GM23338 (cell line): ENCODE data around the gene CAMTA1. TPM values are rescaled to one million over a fixed set of nuclear protein-coding genes. Genes with fewer than 3 reads are reported as not detected.

Source experiments
- ATAC-seq: fragments of 200-7000 bp; cut with Tn5 transposase; 3 replicates; pipeline ENCODE4 v1.9.1; 2020
- DNase-seq: peaks from one replicate; pipeline ENCODE4 v3.0.0-alpha.2; 2015; ENCODE audit warnings: low spot score
- H2AFZ ChIP-seq: fragments of 200-600 bp; sonication (generic); 2 replicates; pipeline ENCODE4 v1.8.0; 2016; ENCODE audit warnings: antibody characterized with exemption, mild to moderate bottlenecking, moderate library complexity
- H3F3A ChIP-seq: fragments of 200-600 bp; sonication (generic); replicated peaks from 2 replicates; pipeline ENCODE4 v1.8.0; 2017; ENCODE audit warnings: antibody characterized with exemption, mixed run types, low read depth
- H3K27ac ChIP-seq: fragments of 200-600 bp; sonication (generic); 2 replicates; pipeline ENCODE4 v1.6.1; 2016; ENCODE audit warnings: low read depth
- H3K27me3 ChIP-seq: fragments of 200-600 bp; sonication (generic); 2 replicates; pipeline ENCODE4 v1.8.0; 2016; ENCODE audit warnings: mild to moderate bottlenecking, mixed run types, moderate library complexity; ENCODE audit not compliant: insufficient read depth
- H3K36me3 ChIP-seq: fragments of 200-600 bp; sonication (generic); 2 replicates; pipeline ENCODE4 v1.8.0; 2016; ENCODE audit warnings: mild to moderate bottlenecking; ENCODE audit not compliant: insufficient read depth
- H3K4me1 ChIP-seq: fragments of 200-600 bp; sonication (generic); 2 replicates; pipeline ENCODE4 v1.8.0; 2016; ENCODE audit warnings: mild to moderate bottlenecking, moderate library complexity; ENCODE audit not compliant: insufficient read depth
- H3K4me2 ChIP-seq: fragments of 200-600 bp; sonication (generic); 2 replicates; pipeline ENCODE4 v1.7.1; 2017; ENCODE audit warnings: mixed run types
- H3K4me3 ChIP-seq: fragments of 200-600 bp; sonication (generic); 2 replicates; pipeline ENCODE4 v1.6.1; 2016; ENCODE audit warnings: mixed run types
- H3K79me2 ChIP-seq: fragments of 200-600 bp; sonication (generic); replicated peaks from 2 replicates; pipeline ENCODE4 v1.8.0; 2017; ENCODE audit warnings: mild to moderate bottlenecking; ENCODE audit not compliant: insufficient read depth
- H3K9me2 ChIP-seq: fragments of 200-600 bp; sonication (generic); 2 replicates; pipeline ENCODE4 v1.8.0; 2017; ENCODE audit not compliant: insufficient read depth
- H4K20me1 ChIP-seq: fragments of 200-600 bp; sonication (generic); replicated peaks from 2 replicates; pipeline ENCODE4 v1.8.0; 2017; ENCODE audit warnings: mild to moderate bottlenecking; ENCODE audit not compliant: insufficient read depth
- H3K27ac Mint-ChIP-seq: 2 replicates; pipeline ENCODE4 v1.8.0; 2020; ENCODE audit warnings: inconsistent platforms, mild to moderate bottlenecking, moderate library complexity, mixed read lengths
- H3K27me3 Mint-ChIP-seq: 3 replicates; pipeline ENCODE4 v1.8.0; 2022; ENCODE audit warnings: low read depth, mild to moderate bottlenecking, moderate library complexity, mixed read lengths, inconsistent platforms; ENCODE audit not compliant: insufficient read depth, poor library complexity
- H3K36me3 Mint-ChIP-seq: 3 replicates; pipeline ENCODE4 v1.8.0; 2021; ENCODE audit warnings: low read depth, mild to moderate bottlenecking, inconsistent platforms, moderate library complexity, mixed read lengths
- H3K4me1 Mint-ChIP-seq: 3 replicates; pipeline ENCODE4 v1.8.0; 2020; ENCODE audit warnings: mild to moderate bottlenecking, inconsistent platforms, mixed read lengths
- H3K4me3 Mint-ChIP-seq: 3 replicates; pipeline ENCODE4 v1.8.0; 2021; ENCODE audit warnings: moderate library complexity, mild to moderate bottlenecking, inconsistent platforms, mixed read lengths
- H3K9me3 Mint-ChIP-seq: 3 replicates; pipeline ENCODE4 v1.8.0; 2020; ENCODE audit warnings: moderate library complexity, mild to moderate bottlenecking, inconsistent platforms, mixed read lengths
- EZH2 ChIP-seq: fragments of 200-600 bp; sonication (generic); IDR thresholded peaks from one replicate; pipeline ENCODE4 v1.8.0; 2017; ENCODE audit warnings: antibody characterized with exemption, mild to moderate bottlenecking, low read depth; ENCODE audit not compliant: unreplicated experiment
- EZH2phosphoT487 ChIP-seq: fragments of 200-600 bp; sonication (generic); IDR thresholded peaks from one replicate; pipeline ENCODE4 v1.8.1; 2018; ENCODE audit warnings: antibody characterized with exemption; ENCODE audit not compliant: unreplicated experiment
- JUNB ChIP-seq: IDR thresholded peaks from one replicate; pipeline ENCODE4 v1.6.1; 2016; ENCODE audit warnings: antibody characterized with exemption; ENCODE audit not compliant: unreplicated experiment
- NANOG ChIP-seq: IDR thresholded peaks from 2 replicates; pipeline ENCODE4 v1.6.1; 2016; ENCODE audit warnings: antibody characterized with exemption, borderline replicate concordance
- ZNF331 ChIP-seq: fragments of 250-450 bp; sonication (Bioruptor Pico); IDR thresholded peaks from 2 replicates; pipeline ENCODE4 v1.5.0; 2020; ENCODE audit warnings: low read depth, mild to moderate bottlenecking, moderate library complexity
- polyA plus RNA-seq: library from polyadenylated mRNA; unstranded; fragments of >200 nt; fragmentation: Nextera tagmentation; extraction: Ambion mirVana; gene quantifications from 2 replicates; pipeline ENCODE4 v1.2.1, GENCODE V29; 2016
- total RNA-seq: library from RNA; depleted of rRNA; stranded (reverse); fragments of >200 nt; shearing (Covaris generic); gene quantifications from 2 replicates; pipeline ENCODE4 v1.2.3, GENCODE V29; 2014
- TF ChIP-seq, protein P1 (sequence below): fragments of 250-450 bp; sonication (Bioruptor Pico); IDR thresholded peaks from 2 replicates; pipeline ENCODE4 v1.5.0; 2020; ENCODE audit warnings: mild to moderate bottlenecking, moderate library complexity
- TF ChIP-seq, protein P2 (sequence below): IDR thresholded peaks from 2 replicates; pipeline ENCODE4 v1.6.1; 2016; ENCODE audit warnings: antibody characterized with exemption
- TF ChIP-seq, protein P3 (sequence below): IDR thresholded peaks from one replicate; pipeline ENCODE4 v1.6.1; 2018; ENCODE audit warnings: antibody characterized with exemption; ENCODE audit not compliant: unreplicated experiment

The CAMTA1 gene
- total and polyA plus RNA-seq, 2 experiments from 2014 or later: 115 to 519 TPM

DNA sequence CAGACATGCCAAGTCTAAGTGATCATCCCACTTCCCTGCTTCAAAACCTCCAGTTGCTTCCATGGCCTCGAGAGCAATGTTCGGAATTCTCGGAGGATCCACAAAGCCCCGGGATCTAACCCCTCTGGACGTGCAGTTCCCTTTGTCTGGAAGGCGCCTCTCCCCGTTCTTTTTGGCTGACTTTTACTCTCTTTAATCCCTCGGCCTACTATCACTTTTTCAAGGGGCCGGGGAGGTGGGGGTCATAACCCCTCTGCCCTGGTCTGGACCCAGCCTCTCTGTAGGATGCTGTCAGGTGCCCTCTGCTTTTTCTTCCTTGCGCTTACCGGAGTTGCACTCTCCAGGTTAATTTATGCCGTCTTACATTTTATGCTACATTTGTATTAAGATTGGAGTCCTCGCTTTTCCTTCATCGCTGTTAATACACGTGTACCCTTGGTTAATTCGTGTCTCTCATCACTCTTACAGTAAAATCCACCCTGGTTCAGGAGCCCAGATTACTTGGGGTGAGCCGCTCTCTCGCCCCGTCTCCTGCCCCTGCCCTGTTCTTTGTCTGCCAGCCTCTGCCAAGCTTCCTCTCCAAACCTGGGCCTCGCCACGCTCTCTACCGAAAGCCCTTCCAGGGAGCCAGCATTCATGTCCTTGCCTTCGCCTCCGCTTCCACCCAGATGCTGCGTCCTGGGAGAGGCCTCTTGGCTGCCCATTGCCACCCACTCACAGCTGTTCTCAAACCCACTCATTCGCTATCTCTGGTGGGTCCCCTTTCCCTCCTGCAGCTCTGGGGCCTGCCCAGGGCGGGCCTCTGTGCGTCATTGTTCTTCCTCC, 448.6 kb downstream of the CAMTA1 start (continued):
- TF ChIP-seq, protein P1, sequence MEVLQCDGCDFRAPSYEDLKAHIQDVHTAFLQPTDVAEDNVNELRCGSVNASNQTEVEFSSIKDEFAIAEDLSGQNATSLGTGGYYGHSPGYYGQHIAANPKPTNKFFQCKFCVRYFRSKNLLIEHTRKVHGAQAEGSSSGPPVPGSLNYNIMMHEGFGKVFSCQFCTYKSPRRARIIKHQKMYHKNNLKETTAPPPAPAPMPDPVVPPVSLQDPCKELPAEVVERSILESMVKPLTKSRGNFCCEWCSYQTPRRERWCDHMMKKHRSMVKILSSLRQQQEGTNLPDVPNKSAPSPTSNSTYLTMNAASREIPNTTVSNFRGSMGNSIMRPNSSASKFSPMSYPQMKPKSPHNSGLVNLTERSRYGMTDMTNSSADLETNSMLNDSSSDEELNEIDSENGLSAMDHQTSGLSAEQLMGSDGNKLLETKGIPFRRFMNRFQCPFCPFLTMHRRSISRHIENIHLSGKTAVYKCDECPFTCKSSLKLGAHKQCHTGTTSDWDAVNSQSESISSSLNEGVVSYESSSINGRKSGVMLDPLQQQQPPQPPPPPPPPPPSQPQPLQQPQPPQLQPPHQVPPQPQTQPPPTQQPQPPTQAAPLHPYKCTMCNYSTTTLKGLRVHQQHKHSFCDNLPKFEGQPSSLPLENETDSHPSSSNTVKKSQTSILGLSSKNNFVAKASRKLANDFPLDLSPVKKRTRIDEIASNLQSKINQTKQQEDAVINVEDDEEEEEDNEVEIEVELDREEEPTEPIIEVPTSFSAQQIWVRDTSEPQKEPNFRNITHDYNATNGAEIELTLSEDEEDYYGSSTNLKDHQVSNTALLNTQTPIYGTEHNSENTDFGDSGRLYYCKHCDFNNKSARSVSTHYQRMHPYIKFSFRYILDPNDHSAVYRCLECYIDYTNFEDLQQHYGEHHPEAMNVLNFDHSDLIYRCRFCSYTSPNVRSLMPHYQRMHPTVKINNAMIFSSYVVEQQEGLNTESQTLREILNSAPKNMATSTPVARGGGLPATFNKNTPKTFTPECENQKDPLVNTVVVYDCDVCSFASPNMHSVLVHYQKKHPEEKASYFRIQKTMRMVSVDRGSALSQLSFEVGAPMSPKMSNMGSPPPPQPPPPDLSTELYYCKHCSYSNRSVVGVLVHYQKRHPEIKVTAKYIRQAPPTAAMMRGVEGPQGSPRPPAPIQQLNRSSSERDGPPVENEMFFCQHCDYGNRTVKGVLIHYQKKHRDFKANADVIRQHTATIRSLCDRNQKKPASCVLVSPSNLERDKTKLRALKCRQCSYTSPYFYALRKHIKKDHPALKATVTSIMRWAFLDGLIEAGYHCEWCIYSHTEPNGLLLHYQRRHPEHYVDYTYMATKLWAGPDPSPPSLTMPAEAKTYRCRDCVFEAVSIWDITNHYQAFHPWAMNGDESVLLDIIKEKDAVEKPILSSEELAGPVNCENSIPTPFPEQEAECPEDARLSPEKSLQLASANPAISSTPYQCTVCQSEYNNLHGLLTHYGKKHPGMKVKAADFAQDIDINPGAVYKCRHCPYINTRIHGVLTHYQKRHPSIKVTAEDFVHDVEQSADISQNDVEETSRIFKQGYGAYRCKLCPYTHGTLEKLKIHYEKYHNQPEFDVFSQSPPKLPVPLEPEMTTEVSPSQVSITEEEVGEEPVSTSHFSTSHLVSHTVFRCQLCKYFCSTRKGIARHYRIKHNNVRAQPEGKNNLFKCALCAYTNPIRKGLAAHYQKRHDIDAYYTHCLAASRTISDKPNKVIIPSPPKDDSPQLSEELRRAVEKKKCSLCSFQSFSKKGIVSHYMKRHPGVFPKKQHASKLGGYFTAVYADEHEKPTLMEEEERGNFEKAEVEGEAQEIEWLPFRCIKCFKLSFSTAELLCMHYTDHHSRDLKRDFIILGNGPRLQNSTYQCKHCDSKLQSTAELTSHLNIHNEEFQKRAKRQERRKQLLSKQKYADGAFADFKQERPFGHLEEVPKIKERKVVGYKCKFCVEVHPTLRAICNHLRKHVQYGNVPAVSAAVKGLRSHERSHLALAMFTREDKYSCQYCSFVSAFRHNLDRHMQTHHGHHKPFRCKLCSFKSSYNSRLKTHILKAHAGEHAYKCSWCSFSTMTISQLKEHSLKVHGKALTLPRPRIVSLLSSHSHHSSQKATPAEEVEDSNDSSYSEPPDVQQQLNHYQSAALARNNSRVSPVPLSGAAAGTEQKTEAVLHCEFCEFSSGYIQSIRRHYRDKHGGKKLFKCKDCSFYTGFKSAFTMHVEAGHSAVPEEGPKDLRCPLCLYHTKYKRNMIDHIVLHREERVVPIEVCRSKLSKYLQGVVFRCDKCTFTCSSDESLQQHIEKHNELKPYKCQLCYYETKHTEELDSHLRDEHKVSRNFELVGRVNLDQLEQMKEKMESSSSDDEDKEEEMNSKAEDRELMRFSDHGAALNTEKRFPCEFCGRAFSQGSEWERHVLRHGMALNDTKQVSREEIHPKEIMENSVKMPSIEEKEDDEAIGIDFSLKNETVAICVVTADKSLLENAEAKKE (CRISPR knock-in tag): no peak
- TF ChIP-seq EZH2 (no peak), NANOG (no peak)
- TF ChIP-seq, protein P2, sequence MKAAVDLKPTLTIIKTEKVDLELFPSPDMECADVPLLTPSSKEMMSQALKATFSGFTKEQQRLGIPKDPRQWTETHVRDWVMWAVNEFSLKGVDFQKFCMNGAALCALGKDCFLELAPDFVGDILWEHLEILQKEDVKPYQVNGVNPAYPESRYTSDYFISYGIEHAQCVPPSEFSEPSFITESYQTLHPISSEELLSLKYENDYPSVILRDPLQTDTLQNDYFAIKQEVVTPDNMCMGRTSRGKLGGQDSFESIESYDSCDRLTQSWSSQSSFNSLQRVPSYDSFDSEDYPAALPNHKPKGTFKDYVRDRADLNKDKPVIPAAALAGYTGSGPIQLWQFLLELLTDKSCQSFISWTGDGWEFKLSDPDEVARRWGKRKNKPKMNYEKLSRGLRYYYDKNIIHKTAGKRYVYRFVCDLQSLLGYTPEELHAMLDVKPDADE: no peak

DNA sequence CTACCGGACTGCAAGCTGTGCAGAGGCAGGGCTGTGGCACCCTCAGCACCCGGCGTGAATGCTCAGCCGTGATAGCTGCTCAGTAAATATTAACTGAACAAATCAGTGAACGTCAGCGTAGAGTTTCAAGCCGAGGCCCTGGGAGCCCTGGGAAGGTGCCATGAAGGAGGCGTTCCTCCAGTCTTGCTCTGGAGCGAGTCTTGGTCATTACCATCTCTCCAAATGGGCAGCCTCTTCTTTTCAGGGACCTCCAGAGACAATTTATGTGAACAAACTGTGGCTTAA, 449.2 kb downstream of the CAMTA1 start:
- Mint-ChIP-seq H3K27ac (no peak overlapping the region), H3K4me3 (no peak overlapping the region), H3K36me3 (no peaks in the 10 kb centered on the region), H3K9me3 (no peaks in the 10 kb centered on the region), H3K4me1 (0 out of 3 replicates have a peak, but pooled peaks cover 3% of the 10 kb centered on the region), H3K27me3 (peaks cover 2% of the 10 kb centered on the region)
- ATAC-seq (no peak), DNase-seq (no peak)
- Histone ChIP-seq H3K36me3 (no peaks in the 10 kb centered on the region), H3K4me2 (no peak overlapping the region), H2AFZ (no peak overlapping the region), H3K27me3 (no peaks in the 10 kb centered on the region), H4K20me1 (no peaks in the 10 kb centered on the region), H3F3A (no peaks in the 10 kb centered on the region), H3K4me3 (no peak overlapping the region), H3K27ac (no peak overlapping the region), H3K4me1 (no peaks in the 10 kb centered on the region; the same call in 1 of the 2 replicates), H3K9me2 (no peaks in the 10 kb centered on the region), H3K79me2 (no peaks in the 10 kb centered on the region)
- TF ChIP-seq EZH2: no peak
- TF ChIP-seq, protein P3, sequence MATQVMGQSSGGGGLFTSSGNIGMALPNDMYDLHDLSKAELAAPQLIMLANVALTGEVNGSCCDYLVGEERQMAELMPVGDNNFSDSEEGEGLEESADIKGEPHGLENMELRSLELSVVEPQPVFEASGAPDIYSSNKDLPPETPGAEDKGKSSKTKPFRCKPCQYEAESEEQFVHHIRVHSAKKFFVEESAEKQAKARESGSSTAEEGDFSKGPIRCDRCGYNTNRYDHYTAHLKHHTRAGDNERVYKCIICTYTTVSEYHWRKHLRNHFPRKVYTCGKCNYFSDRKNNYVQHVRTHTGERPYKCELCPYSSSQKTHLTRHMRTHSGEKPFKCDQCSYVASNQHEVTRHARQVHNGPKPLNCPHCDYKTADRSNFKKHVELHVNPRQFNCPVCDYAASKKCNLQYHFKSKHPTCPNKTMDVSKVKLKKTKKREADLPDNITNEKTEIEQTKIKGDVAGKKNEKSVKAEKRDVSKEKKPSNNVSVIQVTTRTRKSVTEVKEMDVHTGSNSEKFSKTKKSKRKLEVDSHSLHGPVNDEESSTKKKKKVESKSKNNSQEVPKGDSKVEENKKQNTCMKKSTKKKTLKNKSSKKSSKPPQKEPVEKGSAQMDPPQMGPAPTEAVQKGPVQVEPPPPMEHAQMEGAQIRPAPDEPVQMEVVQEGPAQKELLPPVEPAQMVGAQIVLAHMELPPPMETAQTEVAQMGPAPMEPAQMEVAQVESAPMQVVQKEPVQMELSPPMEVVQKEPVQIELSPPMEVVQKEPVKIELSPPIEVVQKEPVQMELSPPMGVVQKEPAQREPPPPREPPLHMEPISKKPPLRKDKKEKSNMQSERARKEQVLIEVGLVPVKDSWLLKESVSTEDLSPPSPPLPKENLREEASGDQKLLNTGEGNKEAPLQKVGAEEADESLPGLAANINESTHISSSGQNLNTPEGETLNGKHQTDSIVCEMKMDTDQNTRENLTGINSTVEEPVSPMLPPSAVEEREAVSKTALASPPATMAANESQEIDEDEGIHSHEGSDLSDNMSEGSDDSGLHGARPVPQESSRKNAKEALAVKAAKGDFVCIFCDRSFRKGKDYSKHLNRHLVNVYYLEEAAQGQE: no peak
- TF ChIP-seq ZNF331: no peak
- TF ChIP-seq EZH2phosphoT487: no peak
- TF ChIP-seq NANOG: no peak
- TF ChIP-seq, protein P2: no peak
- TF ChIP-seq JUNB: no peak
